ENCODE results near the gene EEF1G.
"Not testable (repeated sequence)": the region's sequence is repeated elsewhere in the genome, so short reads cannot be mapped to it uniquely, and the experiment has no call there.

EEF1G gene

GRCh38 chr11:62573592-62574362 is at the start of gene EEF1G:
Gene EEF1G, minus strand, starts transcription at chr11:62573891. Its CDS starts 49 bp downstream, at chr11:62573842.
- peak; percentile 99 for DNase-seq (ENCODE audit: low spot score)

- no peak for DNase-seq (ENCODE audit: low spot score)
Observed at GRCh38 chr11:62622476-62623089, 48.9 kb upstream of the EEF1G start.

- DNase-seq (ENCODE audit: low spot score): peak; percentile 99
Observed at GRCh38 chr11:62621567-62622470, 48.1 kb upstream of the EEF1G start, which contains the start of gene B3GAT3. Gene B3GAT3, minus strand, starts transcription at chr11:62621986. Its CDS starts 39 bp downstream, at chr11:62621947.

- no peak for DNase-seq (ENCODE audit: low spot score)
Observed at GRCh38 chr11:62621027-62621566, 47.4 kb upstream of the EEF1G start.

- not testable (repeated sequence) for DNase-seq (ENCODE audit: low spot score)
Observed at GRCh38 chr11:62616957-62617356, 43.3 kb upstream of the EEF1G start.

GRCh38 chr11:62615521-62615920 is 41.8 kb upstream of the EEF1G start:
- DNase-seq (ENCODE audit: low spot score): no peak

- no peak for DNase-seq (ENCODE audit: low spot score)
Observed at GRCh38 chr11:62614275-62614674, 40.6 kb upstream of the EEF1G start.

GRCh38 chr11:62613291-62613778 is 39.6 kb upstream of the EEF1G start:
- DNase-seq (ENCODE audit: low spot score): no peak

GRCh38 chr11:62612366-62613290 is 38.9 kb upstream of the EEF1G start, which contains the start of the genes EML3 and ROM1:
Gene EML3, minus strand, starts transcription at chr11:62612775. Its CDS starts 318 bp downstream, at chr11:62612457.
Gene ROM1, plus strand, starts transcription at chr11:62613257. Its CDS starts 25 bp downstream, at chr11:62613282.
- peak; percentile 95 for DNase-seq (ENCODE audit: low spot score)

GRCh38 chr11:62611705-62612365 is 38.1 kb upstream of the EEF1G start:
- DNase-seq (ENCODE audit: low spot score): peak; percentile 75

- DNase-seq (ENCODE audit: low spot score): no peak
Observed at GRCh38 chr11:62610814-62611704, 37.4 kb upstream of the EEF1G start.

- DNase-seq (ENCODE audit: low spot score): no peak
Observed at GRCh38 chr11:62610403-62610802, 36.7 kb upstream of the EEF1G start.

- DNase-seq (ENCODE audit: low spot score): no peak
Observed at GRCh38 chr11:62608776-62609175, 35.1 kb upstream of the EEF1G start.

GRCh38 chr11:62607714-62608113 is 34.0 kb upstream of the EEF1G start:
- DNase-seq (ENCODE audit: low spot score): no peak

- DNase-seq (ENCODE audit: low spot score): no peak
Observed at GRCh38 chr11:62605902-62606301, 32.2 kb upstream of the EEF1G start.

- DNase-seq (ENCODE audit: low spot score): no peak
Observed at GRCh38 chr11:62605467-62605866, 31.8 kb upstream of the EEF1G start.

GRCh38 chr11:62604460-62605120 is 30.9 kb upstream of the EEF1G start:
- DNase-seq (ENCODE audit: low spot score): no peak

- no peak for DNase-seq (ENCODE audit: low spot score)
Observed at GRCh38 chr11:62603776-62604299, 30.1 kb upstream of the EEF1G start.
